ENCODE results near the gene LRRC7.

Gene LRRC7

GRCh38 chr1:69824932-69825331, 257.2 kb downstream of the LRRC7 start:
- Histone ChIP-seq H3K36me3 (ENCODE audit: control insufficient read depth, insufficient read depth, low read length) (no peaks in the 10 kb centered on the region), H3K4me1 (ENCODE audit: control insufficient read depth, insufficient read depth, low read length) (no peaks in the 10 kb centered on the region)

GRCh38 chr1:69827732-69828131, 260.0 kb downstream of the LRRC7 start:
- no peaks in the 10 kb centered on the region for H3K9me3 ChIP-seq (ENCODE audit: control insufficient read depth, low read length)
- no peak overlapping the region for H3K9ac ChIP-seq (ENCODE audit: low read length)
- H3K4me1 ChIP-seq (ENCODE audit: control insufficient read depth, insufficient read depth, low read length) = no peaks in the 10 kb centered on the region

More at GRCh38 chr1:69824932-69825331, 257.2 kb downstream of the LRRC7 start:
- Histone ChIP-seq H3K4me3 (ENCODE audit: low read length) (no peak overlapping the region), H3K9ac (ENCODE audit: low read length) (no peak overlapping the region), H3K9me3 (ENCODE audit: control insufficient read depth, low read length) (no peaks in the 10 kb centered on the region), H3K27me3 (ENCODE audit: control insufficient read depth, insufficient read depth, low read length) (no peaks in the 10 kb centered on the region)

GRCh38 chr1:69833536-69833935, 265.8 kb downstream of the LRRC7 start:
- Histone ChIP-seq H3K9me3 (ENCODE audit: control insufficient read depth, low read length) (no peaks in the 10 kb centered on the region), H3K9ac (ENCODE audit: low read length) (no peak overlapping the region), H3K27me3 (ENCODE audit: control insufficient read depth, insufficient read depth, low read length) (no peaks in the 10 kb centered on the region), H3K4me3 (ENCODE audit: low read length) (no peak overlapping the region), H3K4me1 (ENCODE audit: control insufficient read depth, insufficient read depth, low read length) (no peaks in the 10 kb centered on the region), H3K36me3 (ENCODE audit: control insufficient read depth, insufficient read depth, low read length) (no peaks in the 10 kb centered on the region)

More at GRCh38 chr1:69827732-69828131, 260.0 kb downstream of the LRRC7 start:
- H3K36me3 ChIP-seq (ENCODE audit: control insufficient read depth, insufficient read depth, low read length) = no peaks in the 10 kb centered on the region
- H3K27me3 ChIP-seq (ENCODE audit: control insufficient read depth, insufficient read depth, low read length) = no peaks in the 10 kb centered on the region
- H3K4me3 ChIP-seq (ENCODE audit: low read length) = no peak overlapping the region

- Histone ChIP-seq H3K27me3 (ENCODE audit: control insufficient read depth, insufficient read depth, low read length) (no peaks in the 10 kb centered on the region), H3K36me3 (ENCODE audit: control insufficient read depth, insufficient read depth, low read length) (no peaks in the 10 kb centered on the region), H3K4me1 (ENCODE audit: control insufficient read depth, insufficient read depth, low read length) (no peaks in the 10 kb centered on the region), H3K9me3 (ENCODE audit: control insufficient read depth, low read length) (no peaks in the 10 kb centered on the region), H3K4me3 (ENCODE audit: low read length) (no peak overlapping the region), H3K9ac (ENCODE audit: low read length) (no peak overlapping the region)
These were observed 266.6 kb downstream of the LRRC7 start for GRCh38 chr1:69834336-69834735.

- H3K9ac ChIP-seq (ENCODE audit: low read length) = no peak overlapping the region
- H3K27me3 ChIP-seq (ENCODE audit: control insufficient read depth, insufficient read depth, low read length) = no peaks in the 10 kb centered on the region
- H3K4me3 ChIP-seq (ENCODE audit: low read length) = no peak overlapping the region
- H3K4me1 ChIP-seq (ENCODE audit: control insufficient read depth, insufficient read depth, low read length) = no peaks in the 10 kb centered on the region
- H3K9me3 ChIP-seq (ENCODE audit: control insufficient read depth, low read length) = no peaks in the 10 kb centered on the region
- no peaks in the 10 kb centered on the region for H3K36me3 ChIP-seq (ENCODE audit: control insufficient read depth, insufficient read depth, low read length)
These were observed 268.2 kb downstream of the LRRC7 start for GRCh38 chr1:69835955-69836354.

- H3K9ac ChIP-seq (ENCODE audit: low read length) = no peak overlapping the region
- H3K4me1 ChIP-seq (ENCODE audit: control insufficient read depth, insufficient read depth, low read length) = no peaks in the 10 kb centered on the region
- no peaks in the 10 kb centered on the region for H3K9me3 ChIP-seq (ENCODE audit: control insufficient read depth, low read length)
- H3K27me3 ChIP-seq (ENCODE audit: control insufficient read depth, insufficient read depth, low read length) = no peaks in the 10 kb centered on the region
- no peak overlapping the region for H3K4me3 ChIP-seq (ENCODE audit: low read length)
- no peaks in the 10 kb centered on the region for H3K36me3 ChIP-seq (ENCODE audit: control insufficient read depth, insufficient read depth, low read length)
These were observed 269.4 kb downstream of the LRRC7 start for GRCh38 chr1:69836971-69837636.

- Histone ChIP-seq H3K4me3 (ENCODE audit: low read length) (no peak overlapping the region), H3K9me3 (ENCODE audit: control insufficient read depth, low read length) (no peaks in the 10 kb centered on the region), H3K36me3 (ENCODE audit: control insufficient read depth, insufficient read depth, low read length) (no peaks in the 10 kb centered on the region), H3K9ac (ENCODE audit: low read length) (no peak overlapping the region), H3K4me1 (ENCODE audit: control insufficient read depth, insufficient read depth, low read length) (no peaks in the 10 kb centered on the region), H3K27me3 (ENCODE audit: control insufficient read depth, insufficient read depth, low read length) (no peaks in the 10 kb centered on the region)
These were observed 274.6 kb downstream of the LRRC7 start for GRCh38 chr1:69842326-69842725.

- Histone ChIP-seq H3K4me3 (ENCODE audit: low read length) (no peak overlapping the region), H3K9me3 (ENCODE audit: control insufficient read depth, low read length) (no peaks in the 10 kb centered on the region), H3K9ac (ENCODE audit: low read length) (no peak overlapping the region), H3K27me3 (ENCODE audit: control insufficient read depth, insufficient read depth, low read length) (no peaks in the 10 kb centered on the region), H3K4me1 (ENCODE audit: control insufficient read depth, insufficient read depth, low read length) (no peaks in the 10 kb centered on the region), H3K36me3 (ENCODE audit: control insufficient read depth, insufficient read depth, low read length) (no peaks in the 10 kb centered on the region)
These were observed 277.9 kb downstream of the LRRC7 start for GRCh38 chr1:69845655-69846054.

GRCh38 chr1:69846267-69846666, 278.5 kb downstream of the LRRC7 start:
- Histone ChIP-seq H3K9me3 (ENCODE audit: control insufficient read depth, low read length) (no peaks in the 10 kb centered on the region), H3K4me3 (ENCODE audit: low read length) (no peak overlapping the region), H3K36me3 (ENCODE audit: control insufficient read depth, insufficient read depth, low read length) (no peaks in the 10 kb centered on the region), H3K9ac (ENCODE audit: low read length) (no peak overlapping the region), H3K27me3 (ENCODE audit: control insufficient read depth, insufficient read depth, low read length) (no peaks in the 10 kb centered on the region), H3K4me1 (ENCODE audit: control insufficient read depth, insufficient read depth, low read length) (no peaks in the 10 kb centered on the region)

GRCh38 chr1:69847670-69848069, 279.9 kb downstream of the LRRC7 start:
- H3K4me3 ChIP-seq (ENCODE audit: low read length) = no peak overlapping the region
- no peak overlapping the region for H3K9ac ChIP-seq (ENCODE audit: low read length)
- H3K27me3 ChIP-seq (ENCODE audit: control insufficient read depth, insufficient read depth, low read length) = no peaks in the 10 kb centered on the region
- no peaks in the 10 kb centered on the region for H3K36me3 ChIP-seq (ENCODE audit: control insufficient read depth, insufficient read depth, low read length)
- no peaks in the 10 kb centered on the region for H3K9me3 ChIP-seq (ENCODE audit: control insufficient read depth, low read length)
- H3K4me1 ChIP-seq (ENCODE audit: control insufficient read depth, insufficient read depth, low read length) = no peaks in the 10 kb centered on the region

- H3K9ac ChIP-seq (ENCODE audit: low read length) = no peak overlapping the region
- no peaks in the 10 kb centered on the region for H3K9me3 ChIP-seq (ENCODE audit: control insufficient read depth, low read length)
- H3K27me3 ChIP-seq (ENCODE audit: control insufficient read depth, insufficient read depth, low read length) = no peaks in the 10 kb centered on the region
- H3K36me3 ChIP-seq (ENCODE audit: control insufficient read depth, insufficient read depth, low read length) = no peaks in the 10 kb centered on the region
- H3K4me1 ChIP-seq (ENCODE audit: control insufficient read depth, insufficient read depth, low read length) = no peaks in the 10 kb centered on the region
- no peak overlapping the region for H3K4me3 ChIP-seq (ENCODE audit: low read length)
These were observed 284.4 kb downstream of the LRRC7 start for GRCh38 chr1:69852151-69852550.

GRCh38 chr1:69852706-69853105, 285.0 kb downstream of the LRRC7 start:
- Histone ChIP-seq H3K27me3 (ENCODE audit: control insufficient read depth, insufficient read depth, low read length) (no peaks in the 10 kb centered on the region), H3K9ac (ENCODE audit: low read length) (no peak overlapping the region), H3K4me1 (ENCODE audit: control insufficient read depth, insufficient read depth, low read length) (no peaks in the 10 kb centered on the region), H3K9me3 (ENCODE audit: control insufficient read depth, low read length) (no peaks in the 10 kb centered on the region), H3K4me3 (ENCODE audit: low read length) (no peak overlapping the region), H3K36me3 (ENCODE audit: control insufficient read depth, insufficient read depth, low read length) (no peaks in the 10 kb centered on the region)

GRCh38 chr1:69858534-69858933, 290.8 kb downstream of the LRRC7 start:
- H3K27me3 ChIP-seq (ENCODE audit: control insufficient read depth, insufficient read depth, low read length) = no peaks in the 10 kb centered on the region
- H3K4me1 ChIP-seq (ENCODE audit: control insufficient read depth, insufficient read depth, low read length) = no peaks in the 10 kb centered on the region
- H3K9me3 ChIP-seq (ENCODE audit: control insufficient read depth, low read length) = no peaks in the 10 kb centered on the region
- H3K36me3 ChIP-seq (ENCODE audit: control insufficient read depth, insufficient read depth, low read length) = no peaks in the 10 kb centered on the region
- no peak overlapping the region for H3K9ac ChIP-seq (ENCODE audit: low read length)
- no peak overlapping the region for H3K4me3 ChIP-seq (ENCODE audit: low read length)

Measured in mucosa of stomach (tissue), 1 donor.